Coronary artery (tissue), 2 donors: ENCODE results near the gene EXOSC10.

Source experiments
- DNase-seq: peaks from one replicate; pipeline ENCODE4 v3.0.0-alpha.2; 2017; ENCODE audit warnings: low spot score
- H3K27ac ChIP-seq, 2 donors: fragments of 200-600 bp; sonication (generic); one replicate each; pipeline ENCODE4 v1.5.1; 2016 to 2019
- H3K4me3 ChIP-seq: fragments of 200-600 bp; sonication (generic); 2 replicates; pipeline ENCODE4 v1.5.1; 2016; ENCODE audit warnings: mild to moderate bottlenecking, moderate library complexity
- CTCF ChIP-seq: fragments of 200-600 bp; sonication (generic); IDR thresholded peaks from one replicate; pipeline ENCODE4 v1.5.1; 2019; ENCODE audit warnings: antibody characterized with exemption

Gene EXOSC10

GRCh38 chr1:11131816-11132215, 32.1 kb upstream of the EXOSC10 start:
- Histone ChIP-seq H3K4me3 (no peak overlapping the region), H3K27ac (no peak overlapping the region)
- no peak for DNase-seq
- TF ChIP-seq CTCF, result no peak

- Histone ChIP-seq H3K27ac (no peak overlapping the region), H3K4me3 (no peak overlapping the region)
- DNase-seq, result no peak
- TF ChIP-seq CTCF, result no peak
Measured at GRCh38 chr1:11130406-11130805, 30.7 kb upstream of the EXOSC10 start.

GRCh38 chr1:11129649-11130390, 30.2 kb upstream of the EXOSC10 start:
- no peak overlapping the region for H3K4me3 ChIP-seq
- no peak for TF ChIP-seq CTCF
- H3K27ac ChIP-seq, result no peak overlapping the region
- no peak for DNase-seq

- no peak overlapping the region for H3K4me3 ChIP-seq
- no peak for TF ChIP-seq CTCF
- no peak for DNase-seq
- H3K27ac ChIP-seq, result no peak overlapping the region
Measured at GRCh38 chr1:11126569-11126968, 26.9 kb upstream of the EXOSC10 start.

- Histone ChIP-seq H3K4me3 (no peak overlapping the region), H3K27ac (no peak overlapping the region)
- no peak for DNase-seq
- TF ChIP-seq CTCF, result no peak
Measured at GRCh38 chr1:11125931-11126330, 26.3 kb upstream of the EXOSC10 start.

- no peak for DNase-seq
- Histone ChIP-seq H3K27ac (no peak overlapping the region), H3K4me3 (no peak overlapping the region)
- no peak for TF ChIP-seq CTCF
Measured at GRCh38 chr1:11124965-11125364, 25.3 kb upstream of the EXOSC10 start.

GRCh38 chr1:11116318-11116717, 16.6 kb upstream of the EXOSC10 start:
- Histone ChIP-seq H3K4me3 (no peak overlapping the region), H3K27ac (no peak overlapping the region)
- no peak for TF ChIP-seq CTCF
- no peak for DNase-seq
